AG20443 (cell line): Measurements from ENCODE around the gene DUSP1.
A peak's percentile ranks its signal among the peaks of the same experiment; 100 is the strongest.

Experiments used
- DNase-seq: peaks from one replicate; pipeline ENCODE4 v3.0.0; 2012; ENCODE audit warnings: low spot score, mixed read lengths

DUSP1 gene

DNA sequence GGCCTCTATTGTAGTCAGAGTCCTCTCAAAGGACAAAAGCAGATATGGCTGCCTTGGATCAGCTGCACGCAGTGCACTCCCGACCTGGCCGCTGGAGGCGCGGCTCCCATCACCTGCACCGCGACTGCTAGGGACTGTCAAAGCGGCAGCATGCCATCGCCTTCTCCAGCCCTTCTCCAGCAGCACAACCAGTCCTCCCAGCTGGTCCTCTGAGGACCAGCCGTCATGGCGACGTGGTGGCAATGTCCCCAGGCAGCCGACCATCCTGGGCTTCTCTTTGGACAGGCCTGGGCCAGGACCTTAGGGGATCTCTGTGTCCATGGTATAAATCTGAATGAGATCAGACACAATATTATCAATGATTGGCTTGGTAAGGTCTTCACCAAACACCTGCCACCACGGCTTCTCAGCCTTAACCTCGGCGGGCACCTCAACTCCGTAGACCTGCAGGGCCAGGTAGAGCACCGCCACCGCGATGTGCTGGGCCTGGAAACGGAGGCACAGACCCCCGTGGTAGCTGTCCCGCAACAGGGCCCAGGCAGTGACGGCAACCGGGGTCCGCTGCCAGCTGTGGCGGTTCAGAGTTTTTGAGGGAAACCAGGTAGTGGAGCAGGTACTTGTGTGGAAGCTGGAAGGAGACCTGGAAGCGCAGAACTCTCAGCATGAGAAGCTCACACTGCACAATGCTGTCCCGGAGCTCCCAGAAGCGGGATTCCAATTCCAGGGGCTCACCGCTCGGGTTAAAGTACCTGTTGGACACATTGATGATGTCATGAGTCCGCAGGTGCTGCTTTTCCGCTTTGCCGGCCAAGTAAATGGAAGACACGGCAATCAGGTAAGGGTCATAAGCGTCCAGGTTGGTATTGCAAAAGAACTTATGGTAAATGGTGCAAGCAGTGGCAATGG, 8.5 kb downstream of the DUSP1 start:
- DNase-seq = no peak

DNA sequence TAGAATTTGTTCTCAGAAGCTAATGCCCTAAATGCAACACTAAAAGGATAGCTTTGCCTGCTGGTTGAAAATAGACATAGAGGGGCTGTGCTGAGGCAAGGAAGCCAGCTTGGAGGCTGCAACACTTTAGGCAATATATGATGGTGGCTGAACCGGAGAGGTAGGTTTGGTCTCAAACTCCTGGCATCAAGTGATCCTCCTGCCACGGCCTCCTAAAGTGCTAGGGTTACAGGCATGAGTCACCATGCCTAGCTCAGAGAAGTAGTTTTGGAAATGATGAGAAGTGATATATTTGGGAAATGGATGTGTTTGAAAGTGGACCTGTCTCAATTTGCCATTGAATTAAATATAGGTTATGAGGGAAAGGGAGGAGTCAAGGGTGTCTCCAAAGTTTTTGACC, 10.0 kb downstream of the DUSP1 start:
- no peak for DNase-seq

DNA sequence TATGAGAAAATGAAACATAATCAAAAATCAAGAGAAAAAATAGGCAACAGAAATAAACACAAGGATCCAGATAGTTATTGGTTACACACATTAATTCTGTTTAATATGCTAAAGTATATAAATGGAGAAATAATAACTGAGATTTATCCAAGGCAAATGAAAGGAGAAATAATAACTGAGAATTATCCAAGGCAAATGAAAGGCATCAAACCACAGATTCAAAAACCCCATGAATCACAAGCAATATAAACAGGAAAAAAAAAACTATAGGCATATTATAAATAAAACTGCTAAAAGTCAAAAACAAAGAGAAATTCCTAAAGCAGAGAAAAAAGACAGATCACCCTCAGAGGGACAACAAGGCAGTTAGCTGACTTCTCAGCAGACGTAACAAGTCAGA, 10.9 kb downstream of the DUSP1 start:
- DNase-seq = no peak

DNA sequence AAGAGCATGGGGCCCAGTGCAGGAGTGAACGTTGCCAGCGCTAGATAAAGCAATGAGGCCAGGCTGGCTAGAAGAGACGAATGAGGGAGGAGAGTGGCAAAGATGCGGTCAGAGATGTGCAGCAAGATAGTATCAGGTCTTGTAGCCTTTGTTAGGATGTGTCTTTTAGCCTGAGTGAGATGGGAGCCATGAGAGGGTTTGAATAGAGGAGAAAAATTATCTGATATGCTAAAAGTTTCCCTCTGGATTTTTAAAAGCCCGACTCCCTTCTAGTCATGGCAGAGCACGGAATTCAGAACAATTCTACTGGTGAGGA, 12.2 kb downstream of the DUSP1 start:
- no peak for DNase-seq

DNA sequence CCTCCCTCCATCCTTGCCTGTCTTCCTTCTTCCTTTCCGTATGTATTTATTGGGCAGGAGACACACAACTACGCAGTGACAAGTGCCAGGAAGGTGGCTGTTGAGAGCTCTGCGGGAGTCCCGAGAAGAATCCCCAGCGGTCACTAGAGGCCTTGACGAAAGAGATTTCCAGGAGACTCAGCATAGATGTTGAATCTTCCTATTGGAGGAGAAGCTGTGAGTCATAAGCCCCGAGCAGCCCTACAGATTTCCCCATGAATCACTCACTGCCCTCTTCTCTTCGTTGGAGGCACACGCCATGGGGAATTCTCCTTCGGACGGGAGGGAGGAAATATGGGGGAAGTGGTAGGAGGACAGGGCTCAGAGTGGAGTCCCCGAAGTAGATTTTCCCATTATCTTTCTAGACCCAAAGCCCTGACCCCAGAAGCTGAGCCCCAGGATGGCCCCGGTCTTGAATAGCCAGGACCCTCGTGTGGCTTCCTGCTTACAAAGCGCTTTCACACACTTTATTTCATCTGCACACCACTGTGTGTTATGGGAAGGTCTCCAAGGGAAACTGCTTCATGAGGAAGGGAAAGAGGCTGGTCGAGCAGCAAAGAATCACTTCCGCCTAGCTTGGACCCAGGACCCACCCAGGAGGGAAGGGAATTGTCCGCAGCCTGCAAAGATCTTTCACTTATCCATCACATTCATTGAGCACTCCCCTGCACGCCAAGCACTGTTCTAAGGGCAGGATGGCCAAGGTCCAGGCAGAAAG, 12.7 kb downstream of the DUSP1 start:
- peak; percentile 85 for DNase-seq

DNA sequence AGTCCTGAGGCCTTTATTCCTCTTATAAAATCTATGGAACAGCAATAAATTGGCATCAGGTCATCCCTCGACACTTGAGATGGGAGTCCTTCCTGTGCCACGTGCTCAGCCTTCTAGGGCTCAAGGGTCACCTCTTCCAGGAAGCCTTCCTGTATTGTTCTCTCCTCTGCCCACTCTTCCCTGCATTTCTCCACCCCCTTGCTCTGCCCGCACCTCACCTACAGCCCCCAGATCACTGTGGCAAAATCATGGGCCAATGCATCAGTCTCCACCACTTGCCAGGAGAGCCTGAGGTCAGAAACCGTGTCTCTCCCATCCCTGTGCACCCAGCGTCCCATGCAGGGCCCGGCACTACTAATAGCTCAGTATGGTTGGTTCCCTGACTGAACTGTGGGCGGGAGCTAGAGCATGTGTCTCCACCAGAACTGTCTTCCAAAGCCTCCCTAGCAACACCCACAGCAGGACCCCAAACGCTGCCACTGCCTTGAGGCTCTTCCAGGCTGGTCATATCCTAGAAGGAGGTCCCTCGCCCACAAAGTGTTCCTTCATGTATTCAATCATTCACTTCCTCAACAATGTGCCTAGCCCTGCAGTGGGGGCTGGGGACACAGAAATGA, 13.5 kb downstream of the DUSP1 start:
- no peak for DNase-seq

DNA sequence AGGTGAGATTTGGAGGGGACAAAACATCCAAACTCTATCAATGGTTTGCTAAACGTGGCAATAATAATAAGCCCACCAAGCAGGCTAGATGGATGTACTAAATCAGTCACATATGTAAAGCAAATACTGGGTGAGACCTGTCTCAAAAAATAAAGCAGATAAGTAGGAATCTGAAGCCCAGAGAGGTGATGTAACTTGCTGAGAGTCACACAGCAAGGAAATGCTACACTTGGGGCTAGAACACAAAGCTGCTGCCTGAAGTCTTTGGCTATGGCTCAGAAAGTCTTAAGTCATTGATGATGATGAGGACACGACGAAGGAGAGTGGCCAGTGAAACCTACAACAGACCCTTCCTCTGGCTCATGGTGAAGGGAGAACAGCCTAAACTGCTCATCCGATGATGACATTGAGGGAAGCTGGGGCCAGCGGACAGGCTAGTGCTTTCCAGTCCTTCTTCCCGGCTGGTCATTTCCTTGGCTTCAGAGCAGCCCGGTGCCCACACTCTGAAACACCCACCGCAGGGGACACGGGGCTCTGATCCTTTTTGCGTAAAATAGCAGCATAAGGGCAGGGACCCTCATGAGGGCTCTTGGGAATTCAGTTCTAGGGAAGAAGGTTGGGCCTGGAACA, 14.1 kb downstream of the DUSP1 start:
- DNase-seq = no peak

DNA sequence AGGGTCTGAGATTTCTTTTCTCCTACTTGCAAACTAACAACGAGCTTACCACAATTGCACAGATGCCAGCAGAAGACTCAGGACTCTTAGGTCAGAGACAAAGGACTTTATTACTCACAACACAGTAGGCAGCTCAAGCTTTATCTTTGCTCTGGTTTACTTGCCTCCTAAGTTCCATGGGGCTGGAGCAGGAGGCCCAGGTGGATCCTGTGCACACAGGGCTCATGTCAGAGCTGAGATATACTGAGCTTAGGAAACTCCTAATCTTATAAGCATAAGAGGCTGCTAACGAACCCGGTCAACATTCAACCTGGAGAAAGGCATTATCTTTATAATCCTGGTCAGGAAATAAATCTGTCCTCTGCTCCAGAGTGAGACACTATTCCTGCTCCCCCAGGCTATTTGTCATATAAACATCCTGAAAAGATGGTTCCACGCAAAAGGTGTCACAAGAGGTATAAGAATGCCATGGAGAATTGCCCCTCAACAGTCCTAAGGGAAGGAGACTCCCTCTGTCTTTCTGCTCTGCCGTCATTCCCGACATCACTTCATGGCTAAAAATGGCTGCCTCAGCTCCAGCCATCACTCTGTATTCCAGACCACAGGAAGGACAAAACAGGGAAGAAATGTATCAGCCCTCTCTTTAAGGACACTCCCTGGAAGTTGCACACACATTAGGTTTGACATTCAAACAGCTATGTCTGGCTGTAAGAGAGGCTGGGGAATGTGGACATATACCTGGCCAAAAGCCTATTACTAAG, 16.2 kb downstream of the DUSP1 start:
- no peak for DNase-seq

DNA sequence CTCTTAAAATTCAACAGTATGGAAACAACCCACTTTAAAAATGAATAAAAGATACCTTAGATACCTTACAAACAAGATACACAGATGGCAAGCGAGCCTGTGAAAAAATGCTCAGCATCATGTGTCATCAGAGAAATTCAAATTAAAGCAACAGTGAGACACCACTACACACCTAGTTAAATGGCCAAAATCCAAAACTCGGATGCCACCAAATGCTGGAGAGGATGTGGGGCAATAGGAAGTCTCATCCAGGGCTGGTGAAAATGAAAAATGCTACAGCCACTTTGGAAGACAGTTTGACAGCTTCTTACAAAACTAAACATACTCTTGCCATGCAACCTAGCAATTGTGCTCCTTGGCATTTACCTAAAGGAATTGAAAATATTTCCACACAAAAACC, 17.9 kb downstream of the DUSP1 start:
- no peak for DNase-seq

DNA sequence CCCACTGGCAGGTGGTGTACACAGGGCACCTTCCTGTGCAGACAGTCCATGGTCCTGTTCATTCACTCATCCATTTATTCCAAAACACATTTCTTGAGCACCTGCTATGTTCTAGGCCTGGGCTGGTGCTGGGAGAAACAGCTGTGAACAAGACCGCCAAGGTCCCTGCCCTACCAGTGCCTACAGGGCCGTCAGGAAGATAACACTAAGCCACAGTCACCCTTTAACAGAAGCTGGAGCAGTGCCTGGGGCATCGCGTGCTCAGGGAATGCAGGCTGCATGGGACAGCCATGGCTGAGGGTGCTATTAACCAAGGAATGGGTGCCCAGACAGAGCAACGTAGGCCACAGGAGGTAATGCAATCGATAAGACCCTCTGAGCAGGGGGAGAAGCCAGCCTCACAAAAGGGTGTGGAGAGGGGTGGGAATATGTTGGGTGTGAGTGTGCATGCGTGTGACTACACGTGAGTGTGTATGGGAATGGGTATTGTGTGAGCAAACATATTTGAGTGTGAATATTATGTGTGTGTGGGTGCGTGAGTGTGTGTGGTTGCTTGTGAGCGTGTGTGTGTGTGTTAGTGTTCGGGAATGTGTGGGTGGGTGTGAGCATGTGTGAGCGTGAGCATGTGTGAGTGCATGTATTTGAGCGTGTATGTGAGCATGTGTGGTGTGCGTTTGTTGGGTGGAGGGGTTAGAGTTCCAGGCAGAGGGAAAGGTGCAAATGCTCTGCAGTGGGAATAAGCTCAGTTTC, 19.1 kb downstream of the DUSP1 start:
- DNase-seq = no peak

DNA sequence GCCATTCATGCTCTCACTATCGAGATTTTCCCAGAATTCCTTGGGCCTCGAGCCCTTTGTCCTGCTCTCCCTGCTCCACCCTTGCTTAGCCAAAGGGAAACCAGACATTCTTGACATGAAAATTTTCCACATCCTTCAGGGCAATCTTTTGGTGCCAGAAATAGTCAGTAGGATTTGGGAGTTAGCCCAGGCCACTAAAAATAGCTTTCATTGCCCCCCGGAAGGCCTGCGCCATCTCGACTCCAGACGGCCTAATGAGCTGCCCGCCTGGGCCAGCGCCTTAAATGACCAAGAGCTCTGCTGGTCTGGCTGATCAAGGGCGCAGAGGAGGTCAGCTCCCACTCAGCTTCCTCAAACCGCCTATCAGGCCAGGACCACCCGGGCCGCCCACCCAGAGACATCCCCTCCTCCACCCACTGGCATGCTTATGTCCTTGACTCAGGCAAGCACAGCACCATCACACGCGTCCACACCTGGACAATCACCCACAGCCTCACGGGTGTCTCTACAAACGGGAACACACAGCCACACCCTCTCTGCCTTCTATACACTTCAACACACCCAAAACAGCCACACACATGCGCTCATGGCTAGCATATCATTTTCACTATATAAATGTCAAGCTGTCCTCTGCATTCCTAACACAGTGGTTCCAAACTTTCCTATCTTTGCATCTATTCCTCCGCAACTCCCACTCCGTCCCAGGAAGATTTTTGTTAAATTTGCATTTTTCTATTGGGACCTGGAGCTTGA, 20.9 kb downstream of the DUSP1 start:
- peak; percentile 29 for DNase-seq

DNA sequence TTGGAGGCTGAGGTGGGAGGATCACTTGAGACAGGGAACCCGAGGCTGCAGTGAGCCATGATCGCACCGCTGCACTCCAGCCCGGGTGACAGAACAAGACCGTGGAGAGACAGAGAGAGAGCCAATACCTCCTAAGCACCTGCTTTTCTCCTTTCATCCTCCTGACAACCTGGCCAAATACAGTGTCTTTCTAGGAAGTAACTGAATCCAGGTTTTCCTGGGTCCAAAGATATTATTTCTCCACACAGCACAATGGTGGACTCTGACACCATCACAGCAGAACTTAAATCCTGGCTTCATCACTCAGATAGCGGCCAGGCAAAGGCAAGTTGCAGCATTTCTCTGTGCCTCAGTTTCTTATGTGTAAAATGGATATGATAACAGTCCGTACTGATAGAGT, 21.9 kb downstream of the DUSP1 start:
- DNase-seq = no peak

DNA sequence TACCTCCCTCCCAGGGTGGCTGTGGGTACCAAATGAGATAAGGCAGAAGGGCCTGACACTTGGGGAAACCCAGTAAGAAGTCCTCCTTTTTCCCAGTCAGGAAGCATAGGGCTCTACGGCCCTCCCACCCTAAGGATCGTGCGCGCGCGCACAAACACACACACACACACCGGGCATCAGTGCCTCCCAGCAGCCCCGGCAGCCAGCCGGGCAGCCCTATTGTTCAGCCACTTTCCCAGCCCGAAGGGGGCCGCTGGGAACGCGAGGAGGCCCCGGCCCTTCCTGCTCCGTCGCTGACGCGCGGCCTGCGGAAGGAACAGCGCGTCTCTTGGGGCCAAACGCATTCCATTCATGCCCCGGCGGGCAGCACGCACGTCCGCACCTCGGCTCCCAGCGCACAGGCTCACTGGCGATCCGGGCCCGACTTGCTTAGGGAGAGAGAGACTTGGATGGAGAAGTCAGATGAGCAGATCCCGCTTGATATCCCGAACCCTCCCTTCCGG, 22.6 kb downstream of the DUSP1 start:
- no peak for DNase-seq

DNA sequence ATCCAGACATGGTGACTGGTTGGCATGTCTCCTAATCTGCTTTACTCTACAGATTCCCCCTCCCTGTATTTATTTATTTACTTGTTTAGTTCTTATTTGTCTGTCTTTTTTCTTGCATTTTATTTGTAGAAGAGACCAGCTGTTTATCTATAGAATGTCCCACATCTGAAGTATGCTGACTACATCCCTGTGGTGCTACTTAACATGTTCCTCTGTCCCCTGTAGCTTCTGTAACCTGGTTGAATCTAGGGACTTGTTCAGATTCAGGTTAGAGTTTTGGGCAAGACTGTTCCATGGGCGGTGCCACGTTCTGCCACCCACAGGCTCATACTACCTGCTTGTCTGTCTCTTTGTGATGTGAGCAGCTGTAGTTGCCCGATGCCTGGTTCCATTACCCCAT, 23.5 kb downstream of the DUSP1 start:
- no peak for DNase-seq

DNA sequence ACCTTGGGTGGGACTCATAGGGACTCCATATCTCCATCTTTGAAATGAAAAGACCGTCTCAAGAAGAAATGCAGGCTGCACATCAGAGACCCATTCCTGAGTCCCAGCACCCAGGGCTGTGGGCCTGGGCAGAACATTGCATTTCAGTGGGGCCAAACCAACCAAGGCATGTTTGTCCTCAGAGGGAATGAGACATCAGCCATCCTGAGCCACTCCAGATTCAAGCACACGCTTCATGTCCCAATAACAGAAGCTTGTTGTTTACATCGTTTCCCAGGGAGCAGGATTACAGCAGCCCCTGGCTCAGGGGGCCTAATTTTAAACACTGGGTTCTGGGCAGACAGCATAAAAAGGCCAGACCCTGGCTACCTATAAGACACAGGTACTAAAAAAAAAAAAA, 24.3 kb downstream of the DUSP1 start:
- no peak for DNase-seq

DNA sequence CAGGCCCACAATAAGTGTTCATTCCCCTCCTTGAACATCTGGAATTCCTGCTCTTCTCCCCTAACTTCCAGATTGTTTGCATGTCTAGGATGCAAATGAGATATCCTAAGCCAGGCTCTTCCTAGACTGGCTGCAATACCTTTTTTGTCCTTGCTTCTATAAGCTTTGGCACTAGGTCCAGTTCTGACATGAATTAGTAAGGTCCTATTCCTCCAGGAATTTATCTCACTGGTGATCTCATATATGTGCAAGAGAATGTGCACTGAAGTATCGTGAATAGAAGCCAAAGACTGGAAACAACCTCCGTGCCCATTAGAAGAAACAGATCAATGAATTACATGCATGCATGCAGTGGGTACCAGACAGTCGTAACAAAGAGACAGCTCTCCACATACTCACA, 25.2 kb downstream of the DUSP1 start:
- no peak for DNase-seq

DNA sequence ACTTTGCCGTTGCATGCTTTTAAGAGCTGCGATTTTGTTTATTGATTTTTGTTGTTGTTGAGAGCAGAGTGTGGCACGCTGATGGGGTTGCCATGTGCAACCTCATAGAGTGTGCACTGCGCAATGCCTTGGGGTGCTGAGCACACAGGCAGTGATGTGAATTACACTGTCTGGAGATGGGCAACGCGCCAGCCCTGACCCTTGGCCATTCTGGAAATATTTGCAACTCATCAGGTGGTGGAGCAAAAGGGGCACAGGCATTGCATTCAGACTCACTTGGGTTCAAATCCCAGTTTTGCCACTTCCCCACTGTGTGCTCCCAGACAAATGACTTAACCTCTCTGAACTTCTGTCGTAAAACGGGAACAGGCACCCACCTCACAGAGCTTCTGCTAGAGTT, 25.6 kb downstream of the DUSP1 start:
- no peak for DNase-seq

DNA sequence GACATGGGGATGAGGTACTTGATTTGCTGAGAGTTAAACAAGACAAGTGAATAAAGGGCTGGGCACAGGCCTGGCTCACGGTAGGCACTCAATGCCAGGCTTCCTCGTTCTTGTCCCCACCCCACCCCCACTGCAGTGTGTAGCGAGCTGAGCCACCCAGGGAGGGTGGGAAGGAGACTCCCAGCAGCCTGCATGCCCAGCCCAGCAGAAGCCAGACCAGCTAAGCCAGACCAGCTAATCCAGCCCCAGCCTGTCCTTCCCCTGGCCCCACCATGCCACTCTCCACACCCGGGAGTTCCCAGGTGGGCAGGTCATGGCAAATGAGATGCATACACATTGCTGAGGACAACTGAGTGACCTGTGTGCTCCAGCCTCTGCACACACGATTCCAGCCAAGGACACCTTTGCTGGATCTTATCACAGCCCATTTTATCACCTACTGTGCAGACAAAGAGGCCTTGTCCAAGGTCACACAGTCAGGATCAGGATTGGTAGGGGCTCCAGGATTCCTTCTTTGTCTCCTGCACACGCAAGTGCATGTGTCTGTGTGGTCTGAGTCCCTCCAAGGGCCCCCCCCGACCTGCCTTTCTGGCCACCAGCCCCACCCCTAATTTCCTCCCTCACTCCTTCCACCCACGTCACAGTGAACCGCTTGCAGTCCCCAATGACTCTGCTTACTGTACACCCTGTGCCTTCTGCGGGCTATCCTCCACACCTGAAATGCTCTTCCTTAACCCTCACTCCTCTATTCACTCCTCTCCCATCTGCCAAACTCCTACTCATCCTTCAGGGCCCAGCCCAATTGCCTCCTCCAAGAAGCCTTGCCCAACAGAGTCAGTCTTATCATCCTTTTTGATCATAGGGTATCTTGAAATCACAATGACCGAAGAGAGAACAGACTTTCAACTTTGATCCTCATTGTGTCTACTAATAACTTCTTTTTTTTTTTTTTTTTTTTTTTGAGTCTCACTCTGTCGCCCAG, 26.6 kb downstream of the DUSP1 start:
- DNase-seq = no peak
